Right lobe of liver (tissue), 6 donors: ENCODE measurements around the gene DLL1. TPM values are rescaled to one million over a fixed set of nuclear protein-coding genes. Genes with fewer than 3 reads are reported as not detected.

Source experiments
- ATAC-seq, 4 donors: fragments of 200-7000 bp; cut with Tn5 transposase; one replicate each; pipeline ENCODE4 v1.9.1; 2020; ENCODE audit warnings: mild to moderate bottlenecking in 4 of 4, moderate library complexity in 4 of 4
- DNase-seq, 3 donors: peaks; one replicate each; pipeline ENCODE4 v3.0.0-alpha.2; 2020
- H3K27ac ChIP-seq, 3 donors: fragments of 200-600 bp; one replicate each; pipeline ENCODE4 v1.8.0; 2022
- H3K27me3 ChIP-seq, 2 donors: fragments of 200-600 bp; one replicate each; pipeline ENCODE4 v1.8.0; 2022
- H3K36me3 ChIP-seq, 4 donors: fragments of 200-600 bp; sonication (generic) in 1 of 4; one replicate each; pipeline versions ENCODE4 v1.5.1 to v1.8.0; 2017 to 2022; ENCODE audit warnings: control low read depth in 1 of 4
- H3K4me1 ChIP-seq, 4 donors: fragments of 200-600 bp; sonication (generic) in 1 of 4; one replicate each; pipeline versions ENCODE4 v1.5.1 to v1.8.0; 2017 to 2022; ENCODE audit warnings: control low read depth in 1 of 4
- H3K4me3 ChIP-seq, 3 donors: fragments of 200-600 bp; one replicate each; pipeline ENCODE4 v1.8.0; 2022
- H3K9me3 ChIP-seq, 4 donors: fragments of 200-600 bp; sonication (generic) in 1 of 4; one replicate each; pipeline versions ENCODE4 v1.5.1 to v1.8.0; 2017 to 2022; ENCODE audit warnings: control low read depth in 1 of 4
- CTCF ChIP-seq, 4 donors: fragments of 200-600 bp in 3 of 4; fragments of 450-650 bp in 1 of 4; IDR thresholded peaks; one replicate each; pipeline versions ENCODE4 v1.5.1 to v1.8.0; 2016 to 2022; ENCODE audit warnings: antibody characterized with exemption in 4 of 4, mild to moderate bottlenecking in 2 of 4
- POLR2A ChIP-seq: fragments of 450-650 bp; IDR thresholded peaks from one replicate; pipeline ENCODE4 v1.6.1; 2017; ENCODE audit warnings: antibody characterized with exemption, mild to moderate bottlenecking
- WGBS: methylation state at CpG from one replicate; pipeline ENCODE4 v1.1.6; 2018; ENCODE audit warnings: low coverage, low lambda C conversion rate; ENCODE audit not compliant: insufficient coverage; ENCODE audit errors: missing lambda C conversion rate; 5-methylcytosine and 5-hydroxymethylcytosine counted together
- intact Hi-C, 2 donors: fragments of 100-400 bp; cut with DNase I; formaldehyde crosslinking; loops; one replicate each; pipeline versions ENCODE4 v1.11.2 to v1.14.1; 2022
- total RNA-seq, 6 experiments: library from RNA; depleted of rRNA in 2 of 6; stranded (reverse); fragments of >200 nt in 2 of 6; fragmentation: NEBNext Ultra II Directional in 3 of 6; extraction: Animal tissue kit (Norgen Biotek cat#: 25700) in 3 of 6; gene quantifications; one replicate each; pipeline versions ENCODE4 v1.1.0 to v1.2.4, GENCODE V29; 2016 to 2023
- donor health status: DM: no; HTN: yes; CAD: no.
- donor health status: DM: no; HTN: no; CAD: no.
- donor health status: DM: no; HTN: no; CAD: no.
- donor health status: DM: no; HTN: yes; CAD: no.
- donor health status: DM: no; HTN: yes; CAD: no.

The DLL1 gene
- total RNA-seq, 6 experiments from 2014 or later: 2.0 to 9.6 (median 3.4) TPM

GRCh38 chr6:170296746-170297575 lies 6.1 kb upstream of the DLL1 start:
- Histone ChIP-seq H3K9me3 (no peaks in the 10 kb centered on the region), H3K27me3 (peaks cover 0 to 35% of the 10 kb centered on the region in 2 donors), H3K4me3 (no peak overlapping the region), H3K4me1 (peaks cover 0 to 14% (median 5%) of the 10 kb centered on the region in 4 donors), H3K27ac (no peak overlapping the region), H3K36me3 (no peaks in the 10 kb centered on the region)
- intact Hi-C loops: no loop called here
- WGBS: 18% methylated on average over 23 of the region's 67 CpGs
- ATAC-seq (no peak), DNase-seq (no peak)
- TF ChIP-seq POLR2A (no peak), CTCF (IDR thresholded peaks at IDR 0.05) (no peak)

GRCh38 chr6:170296423-170296745 lies 5.5 kb upstream of the DLL1 start:
- H3K9me3 ChIP-seq: no peaks in the 10 kb centered on the region
- TF ChIP-seq CTCF (IDR thresholded peaks at IDR 0.05) (no peak), POLR2A (no peak)
- H3K27me3 ChIP-seq: peaks cover 0 to 35% of the 10 kb centered on the region in 2 donors
- H3K27ac ChIP-seq: no peak overlapping the region
- peaks cover 0 to 19% (median 5%) of the 10 kb centered on the region in 4 donors for H3K4me1 ChIP-seq
- peak overlapping the region in 2 of 3 donors; percentile 40 to 48 for H3K4me3 ChIP-seq
- no CpG with 5 or more reads among the region's 47 CpGs for WGBS
- no peak for DNase-seq
- no peaks in the 10 kb centered on the region for H3K36me3 ChIP-seq
- intact Hi-C loops: no loop called here
- ATAC-seq: no peak

GRCh38 chr6:170295510-170296422 lies 4.9 kb upstream of the DLL1 start:
- Histone ChIP-seq H3K4me3 (peak overlapping the region; percentile 40 to 48 (median 43)), H3K36me3 (no peaks in the 10 kb centered on the region), H3K4me1 (peaks cover 0 to 22% (median 5%) of the 10 kb centered on the region in 4 donors), H3K27me3 (peaks cover 0 to 35% of the 10 kb centered on the region in 2 donors), H3K9me3 (no peaks in the 10 kb centered on the region), H3K27ac (no peak overlapping the region)
- ATAC-seq (peak; percentile 11 to 43 (median 32)), DNase-seq (peak in 2 of 3 donors; percentile 49 to 59)
- intact Hi-C loops: no loop called here
- TF ChIP-seq CTCF (IDR thresholded peaks at IDR 0.05) (no peak), POLR2A (no peak)
- no CpG with 5 or more reads among the region's 109 CpGs for WGBS

GRCh38 chr6:170294813-170295509 lies 4.1 kb upstream of the DLL1 start:
- Histone ChIP-seq H3K4me1 (peaks cover 0 to 28% (median 5%) of the 10 kb centered on the region in 4 donors), H3K36me3 (no peaks in the 10 kb centered on the region), H3K4me3 (peak overlapping the region; percentile 40 to 48 (median 43)), H3K9me3 (no peaks in the 10 kb centered on the region), H3K27ac (no peak overlapping the region), H3K27me3 (peaks cover 0 to 35% of the 10 kb centered on the region in 2 donors)
- TF ChIP-seq POLR2A (no peak), CTCF (IDR thresholded peaks at IDR 0.05) (no peak)
- no peak for ATAC-seq
- DNase-seq: no peak
- intact Hi-C loops: no loop called here
- WGBS: 19% methylated on average over 12 of the region's 30 CpGs
